ENCODE measurements around the gene MAP3K5. TPM values are rescaled to one million over a fixed set of nuclear protein-coding genes. Genes with fewer than 3 reads are reported as not detected.
A peak's percentile ranks its signal among the peaks of the same experiment; 100 is the strongest.

Gene MAP3K5
- total and polyA plus RNA-seq, 9 of the 15 experiments (the other 6 are each of a cell fraction or from before 2014, with no cell fraction given) = 2.2 to 13.0 (median 9.9) TPM

GRCh38 chr6:136783495-136784270 lies 8.6 kb downstream of the MAP3K5 start (continued):
- no peak for TF ChIP-seq ZNF121 (CRISPR knock-in tag; conservative IDR thresholded peaks at IDR 0.05)
- TF ChIP-seq TAF1 (IDR thresholded peaks at IDR 0.05; ENCODE audit: control insufficient read depth, extremely low read depth, insufficient read depth, low read length, severe bottlenecking) = no peak
- no peak for TF ChIP-seq CREB3L1 (IDR thresholded peaks at IDR 0.05; ENCODE audit: borderline replicate concordance, low read depth)
- TF ChIP-seq ZBTB11 (CRISPR knock-in tag; IDR thresholded peaks at IDR 0.05) = peak in 1 of 3 experiments; percentile 85; a peak in 2 of 6 replicates
- TF ChIP-seq BRCA1 (IDR thresholded peaks at IDR 0.05) = no peak
- no peak for TF ChIP-seq BRCA1 (CRISPR knock-in tag; IDR thresholded peaks at IDR 0.05)
- no peak for TF ChIP-seq MEIS2 (IDR thresholded peaks at IDR 0.05; ENCODE audit: partially characterized antibody)
- 0 out of 4 replicates have a peak, but pooled peaks of 1 of the 2 experiments have one; percentile 34 for TF ChIP-seq MAZ (CRISPR knock-in tag; conservative IDR thresholded peaks at IDR 0.05 in 1 of 2, IDR thresholded peaks at IDR 0.05 in 1 of 2)
- TF ChIP-seq ELF4 (CRISPR knock-in tag; IDR thresholded peaks at IDR 0.05) = 0 out of 2 replicates have a peak, but pooled peaks have one; percentile 37
- TF ChIP-seq SREBF2 (CRISPR knock-in tag; IDR thresholded peaks at IDR 0.05) = no peak
- TF ChIP-seq GTF2E2 (tag; IDR thresholded peaks at IDR 0.05) = peak; percentile 63; the same call in 1 of the 2 replicates
- no peak for TF ChIP-seq POLR3G (IDR thresholded peaks at IDR 0.05; ENCODE audit: extremely low read depth, insufficient read length, insufficient replicate concordance)
- peak; percentile 17; the same call in 1 of the 2 replicates for TF ChIP-seq GTF2A2 (tag; IDR thresholded peaks at IDR 0.05)
- 0 out of 2 replicates have a peak, but pooled peaks have one; percentile 33 for TF ChIP-seq PATZ1 (CRISPR knock-in tag; IDR thresholded peaks at IDR 0.05; ENCODE audit: borderline replicate concordance)
- no peak for TF ChIP-seq DIDO1 (tag; IDR thresholded peaks at IDR 0.05; ENCODE audit: low read depth)
- TF ChIP-seq NR2C1 (IDR thresholded peaks at IDR 0.05) = no peak
- peak; percentile 20; the same call in 1 of the 2 replicates for TF ChIP-seq NR2C1 (tag; IDR thresholded peaks at IDR 0.05)
- TF ChIP-seq ZNF253 (CRISPR knock-in tag; conservative IDR thresholded peaks at IDR 0.05) = no peak
- TF ChIP-seq ZNF584 (CRISPR knock-in tag; IDR thresholded peaks at IDR 0.05; ENCODE audit: low read depth) = peak; percentile 73; the same call in 1 of the 2 replicates
